KMS-11 (cell line): ENCODE data around the gene APBA2.

ENCODE experiments used
- H2AFZ ChIP-seq: fragments of 200-600 bp; sonication (generic); 2 replicates; pipeline ENCODE4 v1.6.1; 2016; ENCODE audit warnings: antibody characterized with exemption, mixed run types, low read depth
- H3K27ac ChIP-seq: fragments of 200-600 bp; sonication (generic); 2 replicates; pipeline ENCODE4 v1.6.1; 2016; ENCODE audit warnings: mild to moderate bottlenecking, mixed run types
- H3K27me3 ChIP-seq: fragments of 200-600 bp; sonication (generic); 2 replicates; pipeline ENCODE4 v1.6.1; 2017; ENCODE audit warnings: mild to moderate bottlenecking, low read depth, mixed run types, moderate library complexity; ENCODE audit not compliant: insufficient read depth
- H3K36me3 ChIP-seq: fragments of 200-600 bp; sonication (generic); 2 replicates; pipeline ENCODE4 v1.6.1; 2017; ENCODE audit warnings: mild to moderate bottlenecking, mixed run types; ENCODE audit not compliant: insufficient read depth
- H3K4me1 ChIP-seq: fragments of 200-600 bp; sonication (generic); 2 replicates; pipeline ENCODE4 v1.6.1; 2016; ENCODE audit warnings: mild to moderate bottlenecking, low read depth, mixed run types; ENCODE audit not compliant: poor library complexity, severe bottlenecking
- H3K4me2 ChIP-seq: fragments of 200-600 bp; sonication (generic); 2 replicates; pipeline ENCODE4 v1.7.0; 2016; ENCODE audit warnings: mild to moderate bottlenecking, mixed run types
- H3K4me3 ChIP-seq: fragments of 200-600 bp; sonication (generic); IDR thresholded peaks from 2 replicates; pipeline ENCODE4 v1.6.1; 2017; ENCODE audit warnings: low read depth, low read length, mixed read lengths; ENCODE audit not compliant: insufficient read depth
- H3K79me2 ChIP-seq: fragments of 200-600 bp; sonication (generic); 2 replicates; pipeline ENCODE4 v1.6.1; 2016; ENCODE audit warnings: low read depth, mixed run types; ENCODE audit not compliant: insufficient read depth
- H3K9ac ChIP-seq: fragments of 200-600 bp; sonication (generic); 2 replicates; pipeline ENCODE4 v1.6.1; 2016; ENCODE audit warnings: mild to moderate bottlenecking, mixed run types
- H4K20me1 ChIP-seq: fragments of 200-600 bp; sonication (generic); 2 replicates; pipeline ENCODE4 v1.6.1; 2016; ENCODE audit warnings: mild to moderate bottlenecking, mixed run types; ENCODE audit not compliant: insufficient read depth
- CTCF ChIP-seq: fragments of 200-600 bp; sonication (generic); conservative IDR thresholded peaks from 2 replicates; pipeline ENCODE4 v1.6.1; 2017; ENCODE audit warnings: low read depth, mild to moderate bottlenecking, antibody characterized with exemption, low read length, moderate library complexity, mixed read lengths

Gene APBA2

GRCh38 chr15:29078541-29078940 lies 192.8 kb downstream of the APBA2 start:
- no peak overlapping the region for H3K4me2 ChIP-seq
- H3K36me3 ChIP-seq, result no peaks in the 10 kb centered on the region
- H3K27ac ChIP-seq, result no peak overlapping the region
- no peaks in the 10 kb centered on the region for H3K79me2 ChIP-seq
- H3K27me3 ChIP-seq, result no peaks in the 10 kb centered on the region
- no peak overlapping the region for H3K4me3 ChIP-seq
- no peak overlapping the region for H3K9ac ChIP-seq
- TF ChIP-seq CTCF, result no peak
- H2AFZ ChIP-seq, result no peak overlapping the region
- no peaks in the 10 kb centered on the region for H3K4me1 ChIP-seq
- H4K20me1 ChIP-seq, result no peaks in the 10 kb centered on the region

- no peak overlapping the region for H3K4me3 ChIP-seq
- no peak overlapping the region for H3K9ac ChIP-seq
- no peak for TF ChIP-seq CTCF
- no peaks in the 10 kb centered on the region for H3K79me2 ChIP-seq
- H2AFZ ChIP-seq, result no peak overlapping the region
- no peaks in the 10 kb centered on the region for H3K4me1 ChIP-seq
- no peak overlapping the region for H3K4me2 ChIP-seq
- no peaks in the 10 kb centered on the region for H3K36me3 ChIP-seq
- no peak overlapping the region for H3K27ac ChIP-seq
- H3K27me3 ChIP-seq, result no peaks in the 10 kb centered on the region
- H4K20me1 ChIP-seq, result no peaks in the 10 kb centered on the region
Observed at GRCh38 chr15:29079479-29079878, 193.7 kb downstream of the APBA2 start.

- no peak for TF ChIP-seq CTCF
- Histone ChIP-seq H4K20me1 (no peaks in the 10 kb centered on the region), H2AFZ (no peak overlapping the region), H3K4me2 (no peak overlapping the region), H3K27me3 (no peaks in the 10 kb centered on the region), H3K4me3 (no peak overlapping the region), H3K36me3 (no peaks in the 10 kb centered on the region), H3K4me1 (no peaks in the 10 kb centered on the region), H3K9ac (no peak overlapping the region), H3K27ac (no peak overlapping the region), H3K79me2 (no peaks in the 10 kb centered on the region)
Observed at GRCh38 chr15:29081781-29082180, 196.0 kb downstream of the APBA2 start.

DNA sequence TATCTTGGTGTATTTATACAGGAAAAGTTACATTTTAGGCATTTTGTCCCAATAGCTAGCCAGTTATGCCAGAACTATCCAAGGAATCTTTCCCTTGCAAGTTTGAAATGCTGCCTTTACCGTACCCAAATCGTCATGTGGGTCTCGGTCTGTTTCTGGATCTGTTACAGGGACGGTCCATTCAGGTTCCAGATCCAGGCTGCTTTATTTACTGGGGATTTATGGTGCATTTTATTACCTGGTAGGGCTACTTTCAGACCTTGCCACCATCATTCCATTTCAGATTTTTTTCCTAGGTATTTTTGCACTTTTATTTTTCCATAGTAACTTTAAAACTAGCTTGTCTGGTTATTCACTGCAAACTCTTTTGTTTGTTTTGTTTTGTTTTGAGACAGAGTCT lies 197.4 kb downstream of the APBA2 start:
- Histone ChIP-seq H2AFZ (no peak overlapping the region), H3K27me3 (no peaks in the 10 kb centered on the region), H3K79me2 (no peaks in the 10 kb centered on the region), H3K4me1 (no peaks in the 10 kb centered on the region), H3K36me3 (no peaks in the 10 kb centered on the region), H3K27ac (no peak overlapping the region), H3K4me3 (no peak overlapping the region), H3K9ac (no peak overlapping the region), H4K20me1 (no peaks in the 10 kb centered on the region), H3K4me2 (no peak overlapping the region)
- no peak for TF ChIP-seq CTCF

DNA sequence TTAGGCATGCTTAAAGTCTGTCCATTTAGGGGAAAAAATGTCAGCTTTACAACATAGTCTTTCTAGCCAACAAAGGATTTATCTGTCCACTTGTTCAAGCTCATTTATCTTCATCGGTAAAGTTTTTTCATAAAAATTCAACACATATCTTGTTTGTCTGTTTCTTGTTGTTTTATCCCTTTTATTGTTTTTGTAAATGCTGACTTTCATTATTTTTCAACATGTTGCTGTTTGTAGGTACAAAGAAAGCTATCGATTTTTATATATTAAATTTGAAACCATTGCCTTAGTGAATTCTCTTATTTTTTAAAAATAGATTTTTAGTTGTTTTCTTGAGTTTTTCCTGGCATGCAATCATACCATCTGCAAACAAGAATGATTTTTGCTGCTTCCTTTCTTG lies 198.1 kb downstream of the APBA2 start:
- no peak overlapping the region for H3K9ac ChIP-seq
- no peaks in the 10 kb centered on the region for H3K27me3 ChIP-seq
- no peaks in the 10 kb centered on the region for H3K79me2 ChIP-seq
- H3K4me2 ChIP-seq, result no peak overlapping the region
- H3K36me3 ChIP-seq, result no peaks in the 10 kb centered on the region
- TF ChIP-seq CTCF, result no peak
- no peaks in the 10 kb centered on the region for H3K4me1 ChIP-seq
- no peak overlapping the region for H3K4me3 ChIP-seq
- H4K20me1 ChIP-seq, result no peaks in the 10 kb centered on the region
- no peak overlapping the region for H2AFZ ChIP-seq
- no peak overlapping the region for H3K27ac ChIP-seq
